Measurements from ENCODE around the gene RNU1-4.
"Not testable (repeated sequence)": the region's sequence is repeated elsewhere in the genome, so short reads cannot be mapped to it uniquely, and the experiment has no call there.

The RNU1-4 gene

GRCh38 chr1:16728243-16728949 lies 11.9 kb upstream of the RNU1-4 start:
- not testable (repeated sequence) for DNase-seq (ENCODE audit: low spot score)

GRCh38 chr1:16732254-16732896 lies 7.9 kb upstream of the RNU1-4 start:
- not testable (repeated sequence) for DNase-seq (ENCODE audit: low spot score)

DNA sequence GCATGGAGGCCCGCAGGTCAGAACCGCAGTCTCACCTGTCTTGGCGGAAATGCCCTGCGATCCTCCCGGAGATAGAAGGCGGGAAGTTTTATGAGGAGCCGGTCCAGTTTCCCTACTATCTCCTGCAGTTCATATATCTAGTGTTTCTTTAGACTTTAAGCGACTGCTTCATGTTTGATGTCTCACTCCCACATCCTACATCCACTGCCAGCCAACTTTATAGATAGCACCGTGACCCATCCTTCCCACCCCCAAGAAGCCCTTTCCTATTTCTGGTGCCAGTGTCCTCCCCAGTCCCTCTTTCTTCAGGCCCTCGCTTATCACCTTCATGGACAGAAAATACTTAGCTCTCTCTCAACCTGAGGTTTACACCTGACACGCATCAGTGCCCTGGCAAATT lies 914 bp downstream of the RNU1-4 start:
- DNase-seq (ENCODE audit: low spot score), result not testable (repeated sequence)

DNA sequence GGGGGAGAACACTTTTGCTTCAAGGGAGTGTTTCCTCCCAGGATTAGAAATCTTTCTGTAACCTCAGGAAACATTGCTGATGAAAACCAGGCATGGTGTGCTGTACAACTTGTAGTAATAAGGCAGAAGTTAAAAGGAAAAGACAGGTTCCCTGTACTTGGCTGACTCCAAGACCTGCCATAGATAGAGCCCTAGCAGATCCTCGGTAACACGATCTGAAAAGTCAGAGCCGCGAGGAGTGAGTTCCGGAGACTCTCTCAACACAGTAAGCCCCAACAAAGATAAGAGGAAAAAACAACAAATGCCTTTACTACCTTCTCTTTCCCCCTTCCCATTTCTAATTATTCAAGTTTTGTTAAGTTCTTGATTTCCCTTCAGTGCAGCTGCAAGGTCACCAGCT lies 7.3 kb downstream of the RNU1-4 start:
- not testable (repeated sequence) for DNase-seq (ENCODE audit: low spot score)

GRCh38 chr1:16748710-16749109 lies 8.4 kb downstream of the RNU1-4 start:
- DNase-seq (ENCODE audit: low spot score), result not testable (repeated sequence)

DNA sequence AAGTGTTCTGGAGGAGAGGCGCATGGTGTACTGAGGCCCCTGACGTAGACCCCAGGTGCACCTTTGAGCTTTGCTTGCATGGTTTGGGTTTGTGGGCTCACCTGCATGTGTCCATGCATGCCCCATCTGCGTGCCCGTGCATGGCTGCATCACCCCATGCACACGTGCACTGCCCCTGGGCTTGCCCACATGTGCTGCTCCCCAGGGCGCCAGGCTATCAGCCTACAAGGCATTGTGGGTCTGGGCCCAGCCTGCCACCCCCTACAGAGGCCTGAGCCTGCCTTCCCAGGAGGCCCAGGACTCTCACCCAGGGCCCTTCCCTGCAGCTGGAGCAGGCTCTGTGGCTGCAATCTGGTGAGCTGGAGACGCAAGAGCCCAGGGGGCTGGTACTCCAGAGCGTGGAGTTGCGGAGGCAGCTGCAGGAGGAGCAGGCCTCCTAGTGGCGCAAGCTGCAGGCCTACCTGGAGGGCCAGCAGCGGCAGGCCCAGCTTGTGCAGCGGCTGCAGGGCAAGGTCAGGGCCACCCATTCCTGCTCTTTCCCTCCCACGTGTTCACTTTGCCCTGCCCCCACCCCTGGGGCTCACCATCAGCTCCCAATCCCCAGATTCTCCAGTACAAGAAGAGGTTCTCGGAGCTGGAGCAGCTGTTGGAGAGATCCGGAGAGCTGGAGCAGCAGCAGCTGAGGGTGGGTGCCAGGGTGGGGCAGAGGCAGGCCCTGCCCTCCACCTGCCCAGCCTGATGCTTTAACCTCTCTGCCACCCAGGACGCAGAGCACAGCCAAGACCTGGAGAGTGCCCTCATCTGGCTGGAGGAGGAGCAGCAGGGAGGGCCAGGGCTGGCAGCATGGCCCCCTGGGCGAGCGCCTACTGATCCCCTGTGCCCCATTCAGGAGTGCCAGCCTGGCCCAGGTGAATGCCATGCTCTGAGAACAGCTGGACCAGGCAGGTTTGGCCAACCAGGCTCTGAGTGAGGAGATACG lies 9.9 kb downstream of the RNU1-4 start:
- DNase-seq (ENCODE audit: low spot score), result not testable (repeated sequence)

GRCh38 chr1:16752770-16753169 lies 12.5 kb downstream of the RNU1-4 start:
- not testable (repeated sequence) for DNase-seq (ENCODE audit: low spot score)

DNA sequence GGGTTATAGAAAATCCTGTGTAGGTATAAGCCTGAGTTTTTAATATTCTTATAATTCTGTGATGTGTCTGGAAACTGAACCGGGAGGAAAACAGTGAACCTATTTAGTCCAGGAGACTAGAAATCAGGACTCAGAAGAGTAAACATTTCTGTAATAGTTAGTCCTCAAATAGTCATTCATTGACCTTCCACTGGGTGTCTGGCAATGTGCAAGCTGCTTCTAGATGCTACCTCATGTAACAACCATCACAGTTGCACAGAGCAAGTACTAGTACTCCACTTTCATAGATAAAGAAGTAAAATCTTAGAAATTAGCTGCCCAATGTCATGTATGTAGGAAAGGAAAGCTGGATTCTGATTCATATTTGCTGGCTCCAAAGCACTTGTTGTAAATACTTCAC lies 15.1 kb downstream of the RNU1-4 start:
- not testable (repeated sequence) for DNase-seq (ENCODE audit: low spot score)

DNA sequence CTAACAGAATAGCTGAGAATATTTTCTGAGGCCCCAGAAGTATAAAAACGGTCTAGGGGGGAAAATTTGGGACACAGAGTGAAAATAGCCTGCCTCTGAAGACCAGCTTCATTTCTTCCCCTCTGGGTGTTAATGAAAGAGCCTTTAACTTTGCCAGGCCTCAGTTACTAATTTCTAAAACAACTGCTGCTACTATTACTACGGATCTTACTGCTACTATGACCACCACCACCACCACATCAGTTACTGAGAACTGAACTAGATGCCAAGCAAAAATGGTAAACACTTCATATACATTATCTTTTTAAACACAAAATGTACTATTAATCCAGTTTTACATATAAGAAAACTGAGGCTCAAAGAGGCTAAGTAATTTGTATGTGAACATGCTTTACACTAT lies 15.6 kb downstream of the RNU1-4 start:
- not testable (repeated sequence) for DNase-seq (ENCODE audit: low spot score)

GRCh38 chr1:16757574-16757973 lies 17.3 kb downstream of the RNU1-4 start:
- not testable (repeated sequence) for DNase-seq (ENCODE audit: low spot score)

- not testable (repeated sequence) for DNase-seq (ENCODE audit: low spot score)
Measured at GRCh38 chr1:16758060-16758459, 17.7 kb downstream of the RNU1-4 start.

- DNase-seq (ENCODE audit: low spot score), result not testable (repeated sequence)
Measured at GRCh38 chr1:16759041-16759493, 18.8 kb downstream of the RNU1-4 start.

GRCh38 chr1:16759650-16760455 lies 19.5 kb downstream of the RNU1-4 start:
- not testable (repeated sequence) for DNase-seq (ENCODE audit: low spot score)

GRCh38 chr1:16760456-16760765 lies 20.1 kb downstream of the RNU1-4 start:
- not testable (repeated sequence) for DNase-seq (ENCODE audit: low spot score)

GRCh38 chr1:16760801-16761200 lies 20.5 kb downstream of the RNU1-4 start:
- not testable (repeated sequence) for DNase-seq (ENCODE audit: low spot score)

- DNase-seq (ENCODE audit: low spot score), result not testable (repeated sequence)
Measured at GRCh38 chr1:16764248-16764819, 24.0 kb downstream of the RNU1-4 start.

- not testable (repeated sequence) for DNase-seq (ENCODE audit: low spot score)
Measured at GRCh38 chr1:16764820-16765655, 24.7 kb downstream of the RNU1-4 start.

DNA sequence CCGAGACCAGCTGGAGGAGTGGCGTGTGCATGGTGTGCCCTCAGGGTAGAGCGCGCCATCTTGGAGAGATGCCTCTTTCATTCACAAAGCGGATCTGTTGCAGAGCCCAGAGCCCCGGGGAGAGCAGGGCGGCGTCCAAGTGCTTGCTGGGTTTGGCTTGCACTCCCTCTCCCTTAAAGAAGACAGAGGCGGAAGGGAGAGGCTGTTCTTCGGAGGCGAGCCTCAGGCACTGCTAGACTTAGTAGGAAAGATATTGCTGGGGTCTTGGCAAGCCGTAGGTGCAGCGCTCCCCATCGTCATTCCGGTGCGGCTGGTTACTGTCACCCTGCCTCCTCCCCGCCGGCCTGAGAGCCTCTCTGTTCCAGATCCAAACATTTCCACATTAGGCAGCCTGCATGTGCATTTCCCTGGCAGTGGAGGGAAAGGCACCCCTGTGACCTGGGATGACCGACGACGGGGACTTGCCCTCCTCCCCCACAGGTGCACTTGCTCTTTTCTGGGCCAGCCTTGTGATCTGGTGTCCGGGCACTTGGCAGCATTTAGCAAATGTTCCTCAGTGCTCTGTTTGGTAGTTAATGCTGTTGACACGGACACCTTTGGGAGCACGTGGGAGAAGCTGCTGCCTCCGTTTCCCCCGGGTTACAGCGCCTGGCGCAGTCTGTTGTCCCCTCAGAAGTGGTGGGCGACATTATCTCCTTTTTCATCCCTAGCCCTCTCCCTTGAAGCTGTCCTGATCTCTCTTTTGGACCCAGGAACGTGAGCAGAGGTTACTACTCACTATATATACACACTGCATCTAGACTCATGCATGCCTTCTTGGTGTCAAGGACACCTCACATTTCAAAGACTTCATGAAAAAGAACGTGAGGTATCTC lies 25.7 kb downstream of the RNU1-4 start:
- not testable (repeated sequence) for DNase-seq (ENCODE audit: low spot score)

DNA sequence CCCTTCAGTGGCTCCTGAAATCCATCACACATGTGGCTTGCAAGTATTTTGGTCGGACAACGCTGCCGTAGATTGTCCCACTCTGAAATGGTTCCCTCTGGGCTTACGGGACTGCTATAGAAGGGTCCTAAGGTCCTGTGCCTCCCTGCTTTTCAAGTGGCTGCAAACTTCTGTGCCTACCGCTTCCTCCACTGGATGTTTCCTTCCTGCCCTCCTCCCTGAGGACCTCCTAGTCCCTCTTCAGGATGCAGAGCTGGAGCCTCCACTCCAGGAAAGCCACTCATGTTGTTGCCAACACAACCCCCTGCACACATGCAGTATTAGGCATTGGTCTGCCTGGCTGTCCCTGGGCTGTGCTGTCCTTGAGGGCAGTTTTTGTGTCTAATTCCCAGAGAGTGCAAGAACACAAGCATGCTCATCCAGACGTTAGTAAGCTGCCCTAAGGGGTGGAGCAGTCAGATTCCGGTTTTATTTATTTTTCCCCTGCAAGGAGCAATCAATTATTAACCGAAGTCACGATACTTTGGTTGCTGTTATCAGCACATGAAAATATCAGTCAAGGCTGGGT lies 26.5 kb downstream of the RNU1-4 start:
- not testable (repeated sequence) for DNase-seq (ENCODE audit: low spot score)

All from CD4-positive, alpha-beta T cell treated with Interleukin-2 at 100 ng/mL for 4 hours (primary cell).